ENCODE results near the gene RETREG1.
"Not testable (repeated sequence)": the region's sequence is repeated elsewhere in the genome, so short reads cannot be mapped to it uniquely, and the experiment has no call there.

Gene RETREG1

GRCh38 chr5:16617274-16617968, 624 bp upstream of the RETREG1 start:
- DNase-seq (ENCODE audit: extremely low read depth in 1 of 2, low read depth in 1 of 2): peak in 1 of 2 donors; percentile 43

- no peak for DNase-seq (ENCODE audit: extremely low read depth in 1 of 2, low read depth in 1 of 2)
These were observed 859 bp downstream of the RETREG1 start for GRCh38 chr5:16615741-16616535.

GRCh38 chr5:16612007-16612406, 4.8 kb downstream of the RETREG1 start:
- no peak for DNase-seq (ENCODE audit: extremely low read depth in 1 of 2, low read depth in 1 of 2)

GRCh38 chr5:16610896-16611295, 5.9 kb downstream of the RETREG1 start:
- not testable (repeated sequence) for DNase-seq (ENCODE audit: extremely low read depth in 1 of 2, low read depth in 1 of 2)

GRCh38 chr5:16609412-16609811, 7.4 kb downstream of the RETREG1 start:
- no peak for DNase-seq (ENCODE audit: extremely low read depth in 1 of 2, low read depth in 1 of 2)

- no peak for DNase-seq (ENCODE audit: extremely low read depth in 1 of 2, low read depth in 1 of 2)
These were observed 10.2 kb downstream of the RETREG1 start for GRCh38 chr5:16606628-16607027.

- DNase-seq (ENCODE audit: extremely low read depth in 1 of 2, low read depth in 1 of 2): no peak
These were observed 13.1 kb downstream of the RETREG1 start for GRCh38 chr5:16603701-16604100.

- no peak for DNase-seq (ENCODE audit: extremely low read depth in 1 of 2, low read depth in 1 of 2)
These were observed 13.5 kb downstream of the RETREG1 start for GRCh38 chr5:16603295-16603694.

- no peak for DNase-seq (ENCODE audit: extremely low read depth in 1 of 2, low read depth in 1 of 2)
These were observed 14.6 kb downstream of the RETREG1 start for GRCh38 chr5:16602182-16602581.

- DNase-seq (ENCODE audit: extremely low read depth in 1 of 2, low read depth in 1 of 2): no peak
These were observed 15.9 kb downstream of the RETREG1 start for GRCh38 chr5:16600946-16601345.

GRCh38 chr5:16600397-16600796, 16.4 kb downstream of the RETREG1 start:
- DNase-seq (ENCODE audit: extremely low read depth in 1 of 2, low read depth in 1 of 2): no peak

GRCh38 chr5:16597946-16598694, 18.7 kb downstream of the RETREG1 start:
- no peak for DNase-seq (ENCODE audit: extremely low read depth in 1 of 2, low read depth in 1 of 2)

GRCh38 chr5:16596581-16596940, 20.2 kb downstream of the RETREG1 start:
- DNase-seq (ENCODE audit: extremely low read depth in 1 of 2, low read depth in 1 of 2): no peak

- DNase-seq (ENCODE audit: extremely low read depth in 1 of 2, low read depth in 1 of 2): no peak
These were observed 20.8 kb downstream of the RETREG1 start for GRCh38 chr5:16595881-16596580.

- DNase-seq (ENCODE audit: extremely low read depth in 1 of 2, low read depth in 1 of 2): no peak
These were observed 23.2 kb downstream of the RETREG1 start for GRCh38 chr5:16593628-16594027.

- DNase-seq (ENCODE audit: extremely low read depth in 1 of 2, low read depth in 1 of 2): no peak
These were observed 23.8 kb downstream of the RETREG1 start for GRCh38 chr5:16593013-16593412.

GRCh38 chr5:16592255-16592654, 24.5 kb downstream of the RETREG1 start:
- DNase-seq (ENCODE audit: extremely low read depth in 1 of 2, low read depth in 1 of 2): no peak

- no peak for DNase-seq (ENCODE audit: extremely low read depth in 1 of 2, low read depth in 1 of 2)
These were observed 26.1 kb downstream of the RETREG1 start for GRCh38 chr5:16590685-16591084.

- DNase-seq (ENCODE audit: extremely low read depth in 1 of 2, low read depth in 1 of 2): no peak
These were observed 27.1 kb downstream of the RETREG1 start for GRCh38 chr5:16589658-16590057.

GRCh38 chr5:16588434-16589214, 28.2 kb downstream of the RETREG1 start:
- no peak for DNase-seq (ENCODE audit: extremely low read depth in 1 of 2, low read depth in 1 of 2)

Data from stimulated activated CD8-positive, alpha-beta memory T cell treated with anti-CD3 and anti-CD28 coated beads, Interleukin-7, amount 100 ng/mL, for 48 hours (primary cell).